ENCODE measurements around the gene ZMYM1. TPM values are rescaled to one million over a fixed set of nuclear protein-coding genes. Genes with fewer than 3 reads are reported as not detected.

The ZMYM1 gene
- total RNA-seq, 1 experiment from 2014 or later, result 39.1 TPM

- DNase-seq (ENCODE audit: low read depth, low spot score) (no peak), ATAC-seq (no peak)
- ChIA-PET CTCF (no interaction called here), POLR2A (no interaction called here)
- in situ Hi-C loops (cut with HindIII; ENCODE audit: low pct_unique_long_range_greater_than_20kb, low sequenced_read_pairs) (no loop called here), intact Hi-C loops (cut with micrococcal nuclease; ENCODE audit: unreplicated experiment) (no loop called here)
- no peak overlapping the region for H3K4me3 ChIP-seq (ENCODE audit: low read depth in 2 of 2, low read length in 2 of 2)
- no TSS peak for BruUV-seq (replicated peaks)
- no peaks in the 10 kb centered on the region for H3K36me3 ChIP-seq (ENCODE audit: control insufficient read depth, insufficient read depth, low read length)
- TF ChIP-seq TCF7L2 (IDR thresholded peaks at IDR 0.05; ENCODE audit: low read depth, low read length) (no peak), REST (IDR thresholded peaks at IDR 0.05; ENCODE audit: insufficient read depth in 1 of 2, low read depth in 2 of 2, low read length in 1 of 2) (no peak), SIN3A (IDR thresholded peaks at IDR 0.05; ENCODE audit: borderline replicate concordance, insufficient read depth, low read depth, low read length) (no peak), CTCF (IDR thresholded peaks at IDR 0.05) (no peak), POLR2AphosphoS5 (IDR thresholded peaks at IDR 0.05; ENCODE audit: low read depth, low read length) (no peak)
- H3K27ac ChIP-seq (ENCODE audit: low read length), result no peak overlapping the region
- H3K9me3 ChIP-seq (ENCODE audit: control insufficient read depth, insufficient read depth, low read depth, low read length), result peaks cover 19% of the 10 kb centered on the region; the same call in 1 of the 2 replicates
- no peaks in the 10 kb centered on the region for H3K4me1 ChIP-seq (ENCODE audit: control insufficient read depth, insufficient read depth, low read length)
- H3K27me3 ChIP-seq (ENCODE audit: control insufficient read depth, insufficient read depth, low read length), result no peaks in the 10 kb centered on the region
These were observed 42.6 kb upstream of the ZMYM1 start for GRCh38 chr1:35036621-35037020.

GRCh38 chr1:35037206-35037605 lies 42.0 kb upstream of the ZMYM1 start:
- H3K27ac ChIP-seq (ENCODE audit: low read length), result no peak overlapping the region
- H3K9me3 ChIP-seq (ENCODE audit: control insufficient read depth, insufficient read depth, low read depth, low read length), result peaks cover 17% of the 10 kb centered on the region; the same call in 1 of the 2 replicates
- no peak for TF ChIP-seq TCF7L2 (IDR thresholded peaks at IDR 0.05; ENCODE audit: low read depth, low read length)
- no peak for TF ChIP-seq POLR2AphosphoS5 (IDR thresholded peaks at IDR 0.05; ENCODE audit: low read depth, low read length)
- no peak for TF ChIP-seq CTCF (IDR thresholded peaks at IDR 0.05)
- no peak for TF ChIP-seq REST (IDR thresholded peaks at IDR 0.05; ENCODE audit: insufficient read depth in 1 of 2, low read depth in 2 of 2, low read length in 1 of 2)
- TF ChIP-seq SIN3A (IDR thresholded peaks at IDR 0.05; ENCODE audit: borderline replicate concordance, insufficient read depth, low read depth, low read length), result no peak
- H3K36me3 ChIP-seq (ENCODE audit: control insufficient read depth, insufficient read depth, low read length), result no peaks in the 10 kb centered on the region
- CTCF ChIA-PET, result no interaction called here
- H3K4me1 ChIP-seq (ENCODE audit: control insufficient read depth, insufficient read depth, low read length), result no peaks in the 10 kb centered on the region
- intact Hi-C loops (cut with micrococcal nuclease; ENCODE audit: unreplicated experiment), result no loop called here
- no peaks in the 10 kb centered on the region for H3K27me3 ChIP-seq (ENCODE audit: control insufficient read depth, insufficient read depth, low read length)
- H3K4me3 ChIP-seq (ENCODE audit: low read depth in 2 of 2, low read length in 2 of 2), result no peak overlapping the region
- ATAC-seq, result no peak
- DNase-seq (ENCODE audit: low read depth, low spot score), result no peak
- in situ Hi-C loops (cut with HindIII; ENCODE audit: low pct_unique_long_range_greater_than_20kb, low sequenced_read_pairs), result no loop called here
- no TSS peak for BruUV-seq (replicated peaks)
- POLR2A ChIA-PET, result no interaction called here

Data from Panc1 (cell line).